ENCODE data around the gene USP34. TPM values are rescaled to one million over a fixed set of nuclear protein-coding genes. Genes with fewer than 3 reads are reported as not detected.
A peak's percentile ranks its signal among the peaks of the same experiment; 100 is the strongest.

USP34 gene
- total RNA-seq, 2 experiments from 2014 or later: 80.4 to 84.7 TPM

DNA sequence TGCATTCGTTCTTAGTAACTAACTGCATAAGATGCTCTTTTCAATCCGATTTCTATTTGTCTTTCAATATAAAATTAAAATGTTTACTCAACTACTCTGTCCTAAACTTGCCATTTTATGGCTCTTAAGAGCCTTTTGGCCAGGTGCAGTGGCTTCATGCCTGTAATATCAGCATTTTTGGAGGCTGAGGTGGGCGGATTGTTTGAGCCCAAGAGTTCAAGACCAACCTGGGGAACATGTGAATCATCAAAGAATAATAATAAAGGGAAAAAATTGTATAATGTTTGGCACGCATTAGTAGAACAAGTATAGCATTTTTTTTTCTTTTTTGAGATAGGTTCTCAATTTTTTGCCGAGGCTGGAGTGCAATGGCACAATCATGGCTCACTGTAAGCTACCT lies 216.4 kb downstream of the USP34 start:
- H3K36me3 Mint-ChIP-seq (ENCODE audit: low read depth): peaks cover 40% of the 10 kb centered on the region
- no peak for ATAC-seq
- ChIA-PET CTCF (interaction anchor here (1.0 kb wide), 1 partner anchor 127 kb away, joined by 3 read pairs; no protein-coding TSS in a partner anchor), POLR2A (no interaction called here)
- H3K27ac Mint-ChIP-seq: no peak overlapping the region
- no peaks in the 10 kb centered on the region for H3K4me1 Mint-ChIP-seq (ENCODE audit: low read depth)
- H3K9me3 Mint-ChIP-seq (ENCODE audit: insufficient read depth): no peaks in the 10 kb centered on the region
- H3K27me3 Mint-ChIP-seq (ENCODE audit: low read depth): no peaks in the 10 kb centered on the region
- no peak overlapping the region for H3K4me3 Mint-ChIP-seq
- DNase-seq: no peak

DNA sequence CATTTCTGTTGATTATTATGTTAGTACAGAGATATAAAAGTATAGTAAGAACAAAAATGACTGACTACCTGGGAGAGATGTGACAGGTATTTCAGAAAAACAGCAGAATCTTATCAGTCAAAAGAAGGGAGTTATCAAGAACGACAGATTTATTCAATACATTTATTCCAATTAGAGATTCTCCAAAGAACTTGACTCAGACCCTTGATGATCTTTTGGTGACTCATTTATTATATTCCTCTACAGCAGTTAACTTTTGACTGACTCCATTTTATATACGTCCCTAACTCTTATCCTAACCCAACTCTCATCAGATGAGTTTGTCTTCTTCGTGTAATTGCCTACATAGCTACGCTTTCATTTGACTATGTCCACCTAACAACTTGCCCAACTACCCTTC lies 217.8 kb downstream of the USP34 start:
- Mint-ChIP-seq H3K4me1 (ENCODE audit: low read depth) (no peaks in the 10 kb centered on the region), H3K27me3 (ENCODE audit: low read depth) (no peaks in the 10 kb centered on the region), H3K36me3 (ENCODE audit: low read depth) (peaks cover 34% of the 10 kb centered on the region), H3K9me3 (ENCODE audit: insufficient read depth) (no peaks in the 10 kb centered on the region), H3K27ac (no peak overlapping the region), H3K4me3 (no peak overlapping the region)
- ChIA-PET CTCF (no interaction called here), POLR2A (no interaction called here)
- no peak for DNase-seq
- ATAC-seq: no peak

DNA sequence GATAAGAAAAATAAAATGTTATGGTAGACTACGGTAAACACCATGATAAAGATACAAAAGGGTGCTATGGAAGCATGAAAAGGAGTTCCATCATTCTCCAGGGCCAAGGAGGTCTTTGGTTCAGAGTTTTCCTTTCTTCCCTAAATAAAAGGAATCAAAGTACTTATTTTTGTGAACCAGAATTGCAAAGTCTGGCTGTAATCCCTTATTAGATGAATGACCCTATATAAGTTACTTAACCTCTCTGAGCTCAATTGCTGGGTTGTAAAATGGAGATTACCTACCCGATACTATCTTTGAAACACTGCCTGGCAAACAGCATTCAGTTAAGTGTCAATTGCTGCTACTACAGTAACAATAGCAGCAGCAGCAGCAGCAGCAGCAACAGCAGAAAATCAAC lies 218.9 kb downstream of the USP34 start:
- Mint-ChIP-seq H3K4me3 (no peak overlapping the region), H3K27me3 (ENCODE audit: low read depth) (no peaks in the 10 kb centered on the region), H3K27ac (no peak overlapping the region), H3K9me3 (ENCODE audit: insufficient read depth) (no peaks in the 10 kb centered on the region), H3K4me1 (ENCODE audit: low read depth) (no peaks in the 10 kb centered on the region), H3K36me3 (ENCODE audit: low read depth) (peaks cover 41% of the 10 kb centered on the region)
- CTCF ChIA-PET: interaction anchor here (0.7 kb wide), 1 partner anchor 70 kb away, joined by 3 read pairs; no protein-coding TSS in a partner anchor
- DNase-seq (no peak), ATAC-seq (no peak)
- POLR2A ChIA-PET: no interaction called here

DNA sequence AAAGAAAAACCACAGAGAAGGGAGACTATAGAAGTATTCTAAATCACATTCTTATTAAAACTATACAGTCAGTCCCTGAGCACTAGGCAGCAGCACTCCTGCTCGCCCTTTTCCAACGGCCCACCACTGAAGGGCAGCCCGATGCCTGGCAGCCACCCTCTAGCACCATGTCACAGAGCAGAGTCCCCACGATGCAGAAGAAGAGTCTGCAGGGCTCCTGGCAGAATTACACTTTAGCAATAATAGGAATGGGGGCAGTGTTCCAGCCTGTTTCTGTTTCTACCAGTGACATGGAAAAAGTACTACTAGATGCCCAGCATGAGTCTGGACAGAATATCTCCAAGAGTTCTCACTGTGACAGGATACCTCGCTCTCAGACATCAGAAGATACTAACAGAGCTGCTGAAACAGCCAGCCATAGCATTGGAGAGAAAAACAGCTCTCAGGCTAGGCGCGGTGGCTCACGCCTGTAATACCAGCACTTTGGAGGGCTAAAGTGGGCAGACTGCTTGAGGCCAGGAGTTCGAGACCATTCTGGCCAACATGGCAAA lies 221.3 kb downstream of the USP34 start:
- H3K27me3 Mint-ChIP-seq (ENCODE audit: low read depth): no peaks in the 10 kb centered on the region
- H3K36me3 Mint-ChIP-seq (ENCODE audit: low read depth): peaks cover 38% of the 10 kb centered on the region
- ChIA-PET CTCF (no interaction called here), POLR2A (no interaction called here)
- H3K4me3 Mint-ChIP-seq: no peak overlapping the region
- no peak for ATAC-seq
- H3K4me1 Mint-ChIP-seq (ENCODE audit: low read depth): no peaks in the 10 kb centered on the region
- no peak overlapping the region for H3K27ac Mint-ChIP-seq
- no peak for DNase-seq
- H3K9me3 Mint-ChIP-seq (ENCODE audit: insufficient read depth): no peaks in the 10 kb centered on the region

DNA sequence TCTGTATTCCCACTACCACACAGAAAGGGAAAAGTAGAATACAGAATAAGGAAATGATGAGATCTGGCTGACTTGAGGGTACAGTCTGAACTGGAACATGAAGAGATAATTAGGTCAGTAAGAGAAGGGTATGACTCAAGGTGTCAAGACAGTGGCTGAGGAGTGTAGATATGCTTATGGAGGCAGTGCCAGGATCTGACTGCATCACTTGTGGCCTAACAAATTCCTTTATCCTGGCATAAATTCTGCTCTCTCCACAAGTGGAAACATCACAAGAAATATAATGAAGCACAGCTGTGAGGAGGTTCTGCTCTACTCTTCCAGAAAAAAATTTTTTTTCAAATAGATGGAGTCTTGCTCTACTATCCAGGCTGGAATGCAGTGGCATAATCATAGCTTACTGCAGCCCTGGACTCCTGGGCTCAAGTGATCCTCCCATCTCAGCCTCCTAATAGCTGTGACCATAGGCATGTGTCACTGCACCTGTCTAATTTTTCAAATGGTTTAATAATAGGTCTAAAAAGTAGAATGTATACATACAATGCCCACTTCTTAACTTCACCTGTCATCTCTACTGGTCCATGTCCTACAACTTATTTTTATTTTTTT lies 223.6 kb downstream of the USP34 start:
- peaks cover 41% of the 10 kb centered on the region for H3K36me3 Mint-ChIP-seq (ENCODE audit: low read depth)
- H3K4me1 Mint-ChIP-seq (ENCODE audit: low read depth): no peaks in the 10 kb centered on the region
- H3K27ac Mint-ChIP-seq: no peak overlapping the region
- CTCF ChIA-PET: no interaction called here
- POLR2A ChIA-PET: no interaction called here
- ATAC-seq: no peak
- no peak overlapping the region for H3K4me3 Mint-ChIP-seq
- no peaks in the 10 kb centered on the region for H3K27me3 Mint-ChIP-seq (ENCODE audit: low read depth)
- no peaks in the 10 kb centered on the region for H3K9me3 Mint-ChIP-seq (ENCODE audit: insufficient read depth)
- DNase-seq: no peak

DNA sequence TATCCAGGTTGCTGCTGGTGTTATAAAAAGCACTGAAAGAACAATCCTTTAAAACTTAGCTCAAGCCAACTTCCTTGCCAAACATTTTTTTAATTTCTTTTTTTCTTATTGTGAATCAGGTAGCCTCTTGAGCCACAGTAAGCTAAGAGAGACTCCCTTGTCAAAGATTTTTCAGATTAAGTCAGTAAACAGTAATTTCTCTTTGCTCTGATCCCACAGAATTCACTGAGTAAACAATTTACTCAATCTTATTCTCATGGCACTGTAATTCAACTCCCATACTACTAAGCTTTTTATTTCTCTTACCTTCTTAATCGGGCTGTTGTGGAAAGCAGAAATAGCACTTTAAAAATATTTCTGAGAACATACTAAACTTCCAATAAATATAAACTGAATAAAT lies 226.2 kb downstream of the USP34 start:
- H3K27ac Mint-ChIP-seq: no peak overlapping the region
- POLR2A ChIA-PET: interaction anchor here (0.6 kb wide), 1 partner anchor 129 kb away, joined by 3 read pairs; no protein-coding TSS in a partner anchor
- no peaks in the 10 kb centered on the region for H3K27me3 Mint-ChIP-seq (ENCODE audit: low read depth)
- DNase-seq (no peak), ATAC-seq (no peak)
- H3K9me3 Mint-ChIP-seq (ENCODE audit: insufficient read depth): no peaks in the 10 kb centered on the region
- CTCF ChIA-PET: interaction anchor here (0.7 kb wide), 1 partner anchor 597 kb away, joined by 3 read pairs; no protein-coding TSS in a partner anchor
- no peaks in the 10 kb centered on the region for H3K4me1 Mint-ChIP-seq (ENCODE audit: low read depth)
- peaks cover 48% of the 10 kb centered on the region for H3K36me3 Mint-ChIP-seq (ENCODE audit: low read depth)
- H3K4me3 Mint-ChIP-seq: no peak overlapping the region

DNA sequence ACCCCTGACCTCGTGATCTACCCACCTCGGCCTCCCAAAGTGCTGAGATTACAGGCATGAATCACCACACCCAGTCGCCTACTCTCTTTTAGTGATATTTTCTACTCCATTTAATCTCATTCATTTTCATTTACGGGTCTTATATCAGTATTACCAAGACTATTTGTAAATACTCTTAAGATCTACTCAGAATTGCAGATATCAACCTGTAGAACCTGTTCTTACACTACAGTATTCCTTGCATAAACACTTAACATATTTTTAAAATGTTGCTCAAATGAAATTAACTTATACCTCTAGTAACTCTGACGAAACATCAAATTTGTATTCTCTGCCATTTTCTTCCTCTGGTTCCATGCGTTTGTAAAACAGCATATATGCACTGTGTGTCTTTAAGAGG lies 229.6 kb downstream of the USP34 start:
- CTCF ChIA-PET: no interaction called here
- H3K4me1 Mint-ChIP-seq (ENCODE audit: low read depth): peaks cover 16% of the 10 kb centered on the region
- no peak overlapping the region for H3K4me3 Mint-ChIP-seq
- DNase-seq (no peak), ATAC-seq (no peak)
- H3K36me3 Mint-ChIP-seq (ENCODE audit: low read depth): peaks cover 41% of the 10 kb centered on the region
- POLR2A ChIA-PET: no interaction called here
- no peaks in the 10 kb centered on the region for H3K27me3 Mint-ChIP-seq (ENCODE audit: low read depth)
- H3K9me3 Mint-ChIP-seq (ENCODE audit: insufficient read depth): no peaks in the 10 kb centered on the region
- H3K27ac Mint-ChIP-seq: no peak overlapping the region

DNA sequence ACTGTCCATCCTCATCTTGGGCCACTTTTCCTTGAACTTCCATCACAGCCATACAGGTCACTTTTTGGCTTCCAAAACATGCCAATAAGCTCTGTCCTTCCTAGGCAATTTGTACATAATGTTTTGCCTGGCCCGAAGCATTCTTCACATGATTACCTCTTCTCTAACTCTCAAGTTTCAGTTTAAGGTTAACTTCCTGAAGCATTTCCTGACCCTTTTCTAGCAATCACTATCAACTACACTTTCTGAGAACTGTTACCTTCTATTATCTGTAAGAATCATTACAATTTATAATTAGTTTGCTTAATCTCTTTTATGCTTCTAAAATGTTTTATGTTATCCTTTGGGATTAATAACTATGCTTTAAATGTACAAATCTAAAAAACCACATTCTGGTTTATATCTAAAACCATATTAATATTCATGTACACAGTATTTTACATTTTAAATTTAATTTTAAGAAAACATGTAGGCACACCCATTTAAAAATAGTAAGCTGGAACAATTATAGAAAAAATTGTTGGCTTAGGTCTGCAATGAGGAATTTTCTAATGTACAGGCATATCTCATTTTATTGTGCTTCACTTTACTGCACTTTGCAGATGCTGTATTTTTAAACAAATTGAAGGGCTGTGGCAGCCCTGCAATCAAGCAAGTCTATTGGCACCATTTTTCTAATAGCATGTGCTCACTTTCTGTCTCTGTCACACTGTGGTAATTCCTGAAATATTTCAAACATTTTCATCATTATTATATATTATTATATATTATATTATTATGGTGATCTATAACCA lies 232.5 kb downstream of the USP34 start:
- no peaks in the 10 kb centered on the region for H3K27me3 Mint-ChIP-seq (ENCODE audit: low read depth)
- ChIA-PET POLR2A (interaction anchor here (0.6 to 2.1 kb wide), 2 partner anchors 61 to 300 kb away, joined by 3 to 7 read pairs; partner anchors contain the start of gene XPO1), CTCF (interaction anchor here (1.2 kb wide), 1 partner anchor 187 kb away, joined by 3 read pairs; no protein-coding TSS in a partner anchor)
- no peaks in the 10 kb centered on the region for H3K9me3 Mint-ChIP-seq (ENCODE audit: insufficient read depth)
- H3K4me1 Mint-ChIP-seq (ENCODE audit: low read depth): peaks cover 16% of the 10 kb centered on the region
- peak overlapping the region; percentile 85 for H3K27ac Mint-ChIP-seq
- ATAC-seq (peak; percentile 51), DNase-seq (no peak)
- H3K36me3 Mint-ChIP-seq (ENCODE audit: low read depth): peaks cover 40% of the 10 kb centered on the region
- H3K4me3 Mint-ChIP-seq: peak overlapping the region; percentile 29

DNA sequence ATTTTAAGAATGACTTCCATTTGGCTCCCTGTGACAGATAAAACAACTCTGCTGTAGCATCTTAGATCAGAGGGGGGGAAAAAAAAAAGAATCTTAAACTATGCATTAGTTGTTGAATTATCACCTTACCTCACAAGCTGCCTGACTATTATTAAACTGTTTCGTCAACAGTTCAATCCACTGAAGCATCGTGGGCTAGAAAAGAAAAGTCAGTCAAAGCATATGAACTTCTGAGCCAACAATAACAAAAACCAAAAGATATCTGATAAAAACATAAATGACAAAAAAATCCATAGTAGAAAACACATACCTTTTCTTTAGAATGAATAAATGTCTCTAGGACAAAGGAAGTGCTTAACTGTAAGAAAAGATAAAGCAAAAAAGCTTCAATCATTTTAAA lies 235.2 kb downstream of the USP34 start:
- H3K36me3 Mint-ChIP-seq (ENCODE audit: low read depth): peaks cover 41% of the 10 kb centered on the region

DNA sequence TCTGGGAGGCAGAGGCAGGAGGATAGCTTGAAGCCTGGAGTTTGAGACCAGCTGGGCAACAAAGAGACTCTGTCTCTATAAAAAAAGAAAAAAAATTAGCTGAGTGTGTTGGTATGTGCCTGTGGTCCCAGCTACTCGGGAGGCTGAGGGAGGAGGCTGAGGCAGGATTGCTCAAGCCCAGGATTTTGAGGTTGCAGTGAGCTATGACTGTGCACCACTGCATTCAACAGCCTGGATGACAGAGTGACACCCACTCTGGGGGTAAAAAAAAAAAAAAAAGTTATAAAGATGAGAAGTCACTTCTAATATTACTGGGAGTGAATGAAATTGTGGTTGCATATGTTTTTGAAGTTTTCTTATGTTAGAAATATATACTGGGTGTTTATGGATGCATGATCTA lies 237.3 kb downstream of the USP34 start:
- H3K36me3 Mint-ChIP-seq (ENCODE audit: low read depth): peaks cover 36% of the 10 kb centered on the region
- H3K4me3 Mint-ChIP-seq: no peak overlapping the region
- H3K27me3 Mint-ChIP-seq (ENCODE audit: low read depth): no peaks in the 10 kb centered on the region
- ATAC-seq: no peak
- CTCF ChIA-PET: interaction anchor here (0.7 kb wide), 1 partner anchor 65 kb away, joined by 3 read pairs; no protein-coding TSS in a partner anchor
- POLR2A ChIA-PET: no interaction called here
- no peak overlapping the region for H3K27ac Mint-ChIP-seq
- no peaks in the 10 kb centered on the region for H3K9me3 Mint-ChIP-seq (ENCODE audit: insufficient read depth)
- DNase-seq: no peak
- peaks cover 8% of the 10 kb centered on the region for H3K4me1 Mint-ChIP-seq (ENCODE audit: low read depth)

More for the DNA sequence above, 235.2 kb downstream of the USP34 start:
- Mint-ChIP-seq H3K27me3 (ENCODE audit: low read depth) (no peaks in the 10 kb centered on the region), H3K4me1 (ENCODE audit: low read depth) (peaks cover 16% of the 10 kb centered on the region), H3K4me3 (no peak overlapping the region), H3K9me3 (ENCODE audit: insufficient read depth) (no peaks in the 10 kb centered on the region), H3K27ac (no peak overlapping the region)
- ATAC-seq: no peak
- no peak for DNase-seq
- POLR2A ChIA-PET: no interaction called here
- CTCF ChIA-PET: interaction anchor here (0.6 kb wide), 1 partner anchor 373 kb away, joined by 3 read pairs; no protein-coding TSS in a partner anchor

DNA sequence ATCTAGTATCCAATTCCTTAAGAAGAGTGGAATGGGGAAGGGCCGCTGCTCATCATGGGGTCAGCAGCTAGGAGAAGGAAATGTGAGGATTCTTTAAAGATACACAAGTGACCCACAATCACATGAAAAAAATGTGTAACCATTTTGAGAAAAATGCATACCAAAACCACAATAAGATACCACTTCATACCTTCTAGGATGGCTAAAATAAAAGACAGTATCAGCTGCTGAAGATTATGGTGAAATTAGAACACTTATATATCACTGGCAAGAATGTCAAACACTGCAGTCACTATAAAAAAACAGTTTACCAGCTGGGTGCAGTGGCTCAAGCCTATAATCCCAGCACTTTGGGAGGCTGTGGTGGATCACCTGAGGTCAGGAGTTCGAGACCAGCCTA lies 241.0 kb downstream of the USP34 start:
- POLR2A ChIA-PET: no interaction called here
- H3K27ac Mint-ChIP-seq: no peak overlapping the region

DNA sequence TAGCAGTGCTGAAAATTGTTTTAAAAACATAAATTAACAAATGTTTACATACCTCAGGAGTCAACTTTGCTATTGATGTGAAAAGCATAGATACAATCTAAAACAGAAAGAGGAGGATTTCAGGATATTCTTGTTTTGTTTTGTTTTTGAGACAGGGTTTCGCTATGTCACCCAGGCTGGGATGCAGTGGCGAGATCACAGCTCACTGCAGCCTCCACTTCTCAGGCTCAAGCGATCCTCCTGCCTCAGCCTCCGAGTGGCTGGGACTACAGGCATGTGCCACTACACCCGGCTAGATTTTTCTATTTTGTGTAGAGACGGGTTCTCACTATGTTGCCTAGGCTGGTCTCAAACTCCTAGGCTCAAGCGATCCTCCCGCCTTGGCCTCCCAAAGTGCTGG lies 248.3 kb downstream of the USP34 start:
- ChIA-PET POLR2A (no interaction called here), CTCF (no interaction called here)
- Mint-ChIP-seq H3K4me3 (no peak overlapping the region), H3K36me3 (ENCODE audit: low read depth) (peaks cover 51% of the 10 kb centered on the region), H3K27ac (no peak overlapping the region), H3K9me3 (ENCODE audit: insufficient read depth) (no peaks in the 10 kb centered on the region), H3K4me1 (ENCODE audit: low read depth) (peaks cover 2% of the 10 kb centered on the region), H3K27me3 (ENCODE audit: low read depth) (no peaks in the 10 kb centered on the region)
- ATAC-seq (no peak), DNase-seq (no peak)

More for the DNA sequence above, 241.0 kb downstream of the USP34 start:
- DNase-seq (no peak), ATAC-seq (no peak)
- Mint-ChIP-seq H3K27me3 (ENCODE audit: low read depth) (no peaks in the 10 kb centered on the region), H3K36me3 (ENCODE audit: low read depth) (peaks cover 41% of the 10 kb centered on the region), H3K9me3 (ENCODE audit: insufficient read depth) (no peaks in the 10 kb centered on the region), H3K4me1 (ENCODE audit: low read depth) (no peaks in the 10 kb centered on the region), H3K4me3 (no peak overlapping the region)
- CTCF ChIA-PET: no interaction called here
